ENCODE results near the gene GET3.
A peak's percentile ranks its signal among the peaks of the same experiment; 100 is the strongest.

GET3 gene

GRCh38 chr19:12733369-12734214 lies 3.7 kb upstream of the GET3 start:
- DNase-seq, result peak; percentile 66
- H3K79me2 ChIP-seq (ENCODE audit: insufficient read depth, low read length), result peaks cover 67% of the 10 kb centered on the region

GRCh38 chr19:12737835-12738351 lies 596 bp downstream of the GET3 start:
- Histone ChIP-seq H3K9me3 (ENCODE audit: insufficient read depth, low read length, severe bottlenecking) (no peaks in the 10 kb centered on the region), H3K27ac (ENCODE audit: low read length) (peak overlapping the region; percentile 93), H3K27me3 (ENCODE audit: insufficient read depth, low read length, poor library complexity) (no peaks in the 10 kb centered on the region), H4K20me1 (ENCODE audit: insufficient read depth, low read length) (peaks cover 14% of the 10 kb centered on the region), H3K4me1 (ENCODE audit: insufficient read depth, low read length) (peaks cover 44% of the 10 kb centered on the region), H3K9ac (ENCODE audit: low read depth, low read length) (peak overlapping the region; percentile 69), H2AFZ (ENCODE audit: low read depth, low read length) (peak overlapping the region; percentile 84), H3K79me2 (ENCODE audit: insufficient read depth, low read length) (peaks cover 42% of the 10 kb centered on the region), H3K4me3 (ENCODE audit: low read depth in 1 of 2, low read length in 2 of 2) (peak overlapping the region; percentile 71 to 79; a peak in 3 of 4 replicates), H3K4me2 (ENCODE audit: insufficient read depth, low read length) (peak overlapping the region; percentile 91), H3K36me3 (ENCODE audit: insufficient read depth, low read length) (peaks cover 27% of the 10 kb centered on the region)
- no peak for ATAC-seq (ENCODE audit: insufficient read depth, low read depth)
- no peak for DNase-seq
- no peak for TF ChIP-seq CTCF (IDR thresholded peaks at IDR 0.05; ENCODE audit: borderline replicate concordance, extremely low read depth, low read length, poor library complexity, severe bottlenecking)
- no peak for TF ChIP-seq EZH2 (IDR thresholded peaks at IDR 0.05; ENCODE audit: borderline replicate concordance, low read depth, low read length, severe bottlenecking)

More at GRCh38 chr19:12733369-12734214, 3.7 kb upstream of the GET3 start:
- TF ChIP-seq CTCF (IDR thresholded peaks at IDR 0.05; ENCODE audit: borderline replicate concordance, extremely low read depth, low read length, poor library complexity, severe bottlenecking), result peak; percentile 63
- no peak for TF ChIP-seq EZH2 (IDR thresholded peaks at IDR 0.05; ENCODE audit: borderline replicate concordance, low read depth, low read length, severe bottlenecking)
- no peaks in the 10 kb centered on the region for H3K9me3 ChIP-seq (ENCODE audit: insufficient read depth, low read length, severe bottlenecking)
- H3K27ac ChIP-seq (ENCODE audit: low read length), result peak overlapping the region; percentile 98
- H2AFZ ChIP-seq (ENCODE audit: low read depth, low read length), result peak overlapping the region; percentile 85; the same call in 1 of the 2 replicates
- ATAC-seq (ENCODE audit: insufficient read depth, low read depth), result no peak
- H3K9ac ChIP-seq (ENCODE audit: low read depth, low read length), result peak overlapping the region; percentile 92
- H3K4me3 ChIP-seq (ENCODE audit: low read depth in 1 of 2, low read length in 2 of 2), result peak overlapping the region; percentile 66 to 89
- H4K20me1 ChIP-seq (ENCODE audit: insufficient read depth, low read length), result peaks cover 48% of the 10 kb centered on the region
- H3K4me1 ChIP-seq (ENCODE audit: insufficient read depth, low read length), result peaks cover 53% of the 10 kb centered on the region
- H3K27me3 ChIP-seq (ENCODE audit: insufficient read depth, low read length, poor library complexity), result no peaks in the 10 kb centered on the region
- H3K4me2 ChIP-seq (ENCODE audit: insufficient read depth, low read length), result peak overlapping the region; percentile 73
- peaks cover 45% of the 10 kb centered on the region for H3K36me3 ChIP-seq (ENCODE audit: insufficient read depth, low read length)

GRCh38 chr19:12745166-12745897 lies 8.0 kb downstream of the GET3 start:
- Histone ChIP-seq H3K9ac (ENCODE audit: low read depth, low read length) (no peak overlapping the region), H3K4me2 (ENCODE audit: insufficient read depth, low read length) (no peak overlapping the region)
- DNase-seq, result no peak

More at GRCh38 chr19:12745166-12745897, 8.0 kb downstream of the GET3 start:
- no peak for TF ChIP-seq EZH2 (IDR thresholded peaks at IDR 0.05; ENCODE audit: borderline replicate concordance, low read depth, low read length, severe bottlenecking)
- H4K20me1 ChIP-seq (ENCODE audit: insufficient read depth, low read length), result no peaks in the 10 kb centered on the region
- H2AFZ ChIP-seq (ENCODE audit: low read depth, low read length), result no peak overlapping the region
- ATAC-seq (ENCODE audit: insufficient read depth, low read depth), result no peak
- H3K27me3 ChIP-seq (ENCODE audit: insufficient read depth, low read length, poor library complexity), result no peaks in the 10 kb centered on the region
- H3K36me3 ChIP-seq (ENCODE audit: insufficient read depth, low read length), result peaks cover 48% of the 10 kb centered on the region
- H3K9me3 ChIP-seq (ENCODE audit: insufficient read depth, low read length, severe bottlenecking), result peaks cover 13% of the 10 kb centered on the region
- no peaks in the 10 kb centered on the region for H3K4me1 ChIP-seq (ENCODE audit: insufficient read depth, low read length)
- H3K27ac ChIP-seq (ENCODE audit: low read length), result no peak overlapping the region
- no peak overlapping the region for H3K4me3 ChIP-seq (ENCODE audit: low read depth in 1 of 2, low read length in 2 of 2)
- peaks cover 2% of the 10 kb centered on the region; the same call in 1 of the 2 replicates for H3K79me2 ChIP-seq (ENCODE audit: insufficient read depth, low read length)

Data from DND-41 (cell line).